ENCODE data around the gene ZNF679.
"Not testable (repeated sequence)": the region's sequence is repeated elsewhere in the genome, so short reads cannot be mapped to it uniquely, and the experiment has no call there.

The ZNF679 gene

DNA sequence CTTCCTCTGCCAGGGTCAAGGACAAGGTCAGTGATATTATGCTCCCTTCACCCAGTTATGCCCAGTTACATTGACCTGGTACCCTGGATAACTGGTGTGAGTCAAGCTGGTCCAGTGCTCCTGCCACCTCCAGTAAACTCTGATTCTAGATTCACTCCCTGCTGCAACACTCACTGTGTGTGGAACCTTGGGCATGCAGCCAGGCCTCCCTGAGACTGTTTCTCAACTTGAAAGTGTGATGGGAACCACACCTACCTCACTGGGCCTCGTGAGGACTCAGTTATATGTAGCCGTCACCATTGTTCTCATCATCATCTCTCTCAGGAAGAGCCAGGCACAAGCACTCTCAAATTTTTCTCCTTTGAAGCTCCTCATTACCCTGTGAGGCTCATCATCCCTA, 84.6 kb downstream of the ZNF679 start:
- no peak for FAIRE-seq

- peak; percentile 54 for FAIRE-seq
Observed at GRCh38 chr7:64313740-64314491, 85.6 kb downstream of the ZNF679 start, which contains the start of gene ZNF736. Gene ZNF736, plus strand, starts transcription at chr7:64313961. Its CDS starts 190 bp downstream, at chr7:64314151.

GRCh38 chr7:64314566-64314965, 86.3 kb downstream of the ZNF679 start:
- no peak for FAIRE-seq

DNA sequence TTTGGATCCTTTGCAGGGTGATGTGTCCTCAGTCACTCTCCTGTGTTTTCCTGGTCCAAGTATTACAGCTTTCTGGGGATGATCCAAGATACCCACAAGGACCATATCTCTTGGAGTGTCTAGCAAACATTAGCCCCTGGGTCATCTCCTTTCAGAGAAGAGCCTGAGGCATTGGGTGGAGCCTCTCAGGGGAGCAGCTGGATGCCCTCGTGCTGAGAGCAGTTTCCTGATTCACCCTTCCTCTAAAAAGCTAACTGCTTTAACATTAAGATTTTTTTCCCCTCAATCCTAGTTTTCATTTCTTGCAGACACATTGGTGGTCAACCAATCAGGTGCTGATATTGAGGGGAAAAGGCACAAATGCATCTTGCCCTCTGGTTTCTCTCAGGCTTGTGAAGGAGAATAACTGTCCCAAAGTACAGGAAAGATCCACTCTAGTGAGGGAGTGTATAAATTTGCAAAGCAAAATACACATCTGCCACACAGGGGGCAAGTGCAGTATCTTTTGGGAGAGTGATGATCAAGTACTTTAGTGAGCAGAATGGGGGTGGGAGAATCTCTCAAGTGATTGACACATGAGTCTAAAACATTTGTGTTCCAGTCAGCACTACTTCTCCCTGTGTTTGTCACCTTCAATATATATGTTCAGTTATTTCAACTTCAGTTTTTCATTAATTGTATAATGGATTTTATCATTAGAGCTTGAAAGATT, 87.9 kb downstream of the ZNF679 start:
- not testable (repeated sequence) for FAIRE-seq
